Body of pancreas (tissue), 4 donors: ENCODE data around the gene MRPS31.

Experiments used
- POLR2A ChIP-seq, 3 donors: fragments of 450-650 bp; IDR thresholded peaks; one replicate each; pipeline ENCODE4 v1.6.1; 2016; ENCODE audit warnings: antibody characterized with exemption in 3 of 3, mild to moderate bottlenecking in 2 of 3
- TF ChIP-seq, protein P1 (sequence below), 7 experiments: fragments of 450-650 bp in 4 of 7; fragments of 200-600 bp in 3 of 7; sonication (generic) in 3 of 7; IDR thresholded peaks; one replicate each; pipeline ENCODE4 v1.5.1; 2016 to 2019; ENCODE audit warnings: antibody characterized with exemption in 7 of 7

DNA sequence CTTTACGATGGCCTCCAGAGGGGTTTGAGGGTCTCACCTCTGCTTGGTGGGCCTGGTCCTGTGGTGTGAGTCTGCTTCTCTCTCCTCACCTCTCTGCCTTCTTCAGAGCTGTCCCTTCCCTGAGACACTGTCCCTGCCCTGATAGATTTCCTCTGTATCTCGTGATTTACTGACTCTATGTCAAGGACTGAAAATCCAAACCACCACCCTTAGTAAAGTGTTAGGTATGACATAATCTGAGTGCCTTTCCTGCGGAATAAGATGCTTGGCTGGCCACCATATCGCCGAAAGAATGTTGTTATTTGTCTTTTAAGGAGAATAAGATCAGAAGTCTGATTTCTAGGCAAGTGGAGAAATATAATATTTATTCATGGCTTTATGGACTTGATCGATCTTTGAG lies 25.7 kb upstream of the MRPS31 start:
- TF ChIP-seq, protein P1, sequence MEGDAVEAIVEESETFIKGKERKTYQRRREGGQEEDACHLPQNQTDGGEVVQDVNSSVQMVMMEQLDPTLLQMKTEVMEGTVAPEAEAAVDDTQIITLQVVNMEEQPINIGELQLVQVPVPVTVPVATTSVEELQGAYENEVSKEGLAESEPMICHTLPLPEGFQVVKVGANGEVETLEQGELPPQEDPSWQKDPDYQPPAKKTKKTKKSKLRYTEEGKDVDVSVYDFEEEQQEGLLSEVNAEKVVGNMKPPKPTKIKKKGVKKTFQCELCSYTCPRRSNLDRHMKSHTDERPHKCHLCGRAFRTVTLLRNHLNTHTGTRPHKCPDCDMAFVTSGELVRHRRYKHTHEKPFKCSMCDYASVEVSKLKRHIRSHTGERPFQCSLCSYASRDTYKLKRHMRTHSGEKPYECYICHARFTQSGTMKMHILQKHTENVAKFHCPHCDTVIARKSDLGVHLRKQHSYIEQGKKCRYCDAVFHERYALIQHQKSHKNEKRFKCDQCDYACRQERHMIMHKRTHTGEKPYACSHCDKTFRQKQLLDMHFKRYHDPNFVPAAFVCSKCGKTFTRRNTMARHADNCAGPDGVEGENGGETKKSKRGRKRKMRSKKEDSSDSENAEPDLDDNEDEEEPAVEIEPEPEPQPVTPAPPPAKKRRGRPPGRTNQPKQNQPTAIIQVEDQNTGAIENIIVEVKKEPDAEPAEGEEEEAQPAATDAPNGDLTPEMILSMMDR (IDR thresholded peaks at IDR 0.05), result no peak
- no peak for TF ChIP-seq POLR2A (IDR thresholded peaks at IDR 0.05)
